MG63 (cell line): ENCODE measurements around the gene IL12RB2. TPM values are rescaled to one million over a fixed set of nuclear protein-coding genes. Genes with fewer than 3 reads are reported as not detected.
"Not testable (repeated sequence)": the region's sequence is repeated elsewhere in the genome, so short reads cannot be mapped to it uniquely, and the experiment has no call there.

ENCODE experiments used
- DNase-seq: peaks from one replicate; pipeline ENCODE4 v3.0.0-alpha.2; 2020
- H3K27me3 ChIP-seq: fragments of 250-450 bp; sonication (Bioruptor Pico); 2 replicates; pipeline ENCODE4 v1.5.1; 2020; ENCODE audit warnings: mild to moderate bottlenecking, moderate library complexity
- H3K36me3 ChIP-seq: fragments of 250-450 bp; sonication (Bioruptor Pico); 2 replicates; pipeline ENCODE4 v1.5.1; 2020; ENCODE audit warnings: mild to moderate bottlenecking, moderate library complexity
- H3K4me3 ChIP-seq: fragments of 250-450 bp; sonication (Bioruptor Pico); 2 replicates; pipeline ENCODE4 v1.5.1; 2020; ENCODE audit warnings: mild to moderate bottlenecking, moderate library complexity
- H3K9me3 ChIP-seq: fragments of 250-450 bp; sonication (Bioruptor Pico); 2 replicates; pipeline ENCODE4 v1.5.1; 2020; ENCODE audit warnings: mild to moderate bottlenecking, moderate library complexity
- total RNA-seq: library from RNA; depleted of rRNA; stranded (reverse); fragments of >200 nt; shearing (Covaris generic); gene quantifications from 2 replicates; pipeline ENCODE4 v1.2.3, GENCODE V29; 2014; ENCODE audit warnings: low replicate concordance

IL12RB2 gene
- total RNA-seq, 1 experiment from 2014 or later, result not detected

GRCh38 chr1:67430358-67431155 lies 122.9 kb downstream of the IL12RB2 start, which contains the start of gene SERBP1:
Gene SERBP1, minus strand, starts transcription at chr1:67430402. Its CDS starts 102 bp downstream, at chr1:67430300.
- Histone ChIP-seq H3K27me3 (no peaks in the 10 kb centered on the region), H3K9me3 (no peaks in the 10 kb centered on the region), H3K36me3 (peaks cover 43% of the 10 kb centered on the region), H3K4me3 (peak within 1 kb of the TSS; percentile 92)
- peak; percentile 96 for DNase-seq

GRCh38 chr1:67431156-67431765 lies 123.6 kb downstream of the IL12RB2 start:
- peak overlapping the region; percentile 92 for H3K4me3 ChIP-seq
- no peak for DNase-seq
- no peaks in the 10 kb centered on the region for H3K9me3 ChIP-seq
- no peaks in the 10 kb centered on the region for H3K27me3 ChIP-seq
- H3K36me3 ChIP-seq, result peaks cover 35% of the 10 kb centered on the region

- Histone ChIP-seq H3K27me3 (no peaks in the 10 kb centered on the region), H3K4me3 (peak overlapping the region; percentile 92), H3K36me3 (peaks cover 30% of the 10 kb centered on the region), H3K9me3 (no peaks in the 10 kb centered on the region)
- no peak for DNase-seq
Observed at GRCh38 chr1:67431869-67432578, 124.4 kb downstream of the IL12RB2 start.

GRCh38 chr1:67432745-67433144 lies 125.1 kb downstream of the IL12RB2 start:
- Histone ChIP-seq H3K9me3 (no peaks in the 10 kb centered on the region), H3K36me3 (peaks cover 23% of the 10 kb centered on the region), H3K27me3 (no peaks in the 10 kb centered on the region), H3K4me3 (no peak overlapping the region)
- DNase-seq, result no peak

- H3K9me3 ChIP-seq, result no peaks in the 10 kb centered on the region
- H3K27me3 ChIP-seq, result no peaks in the 10 kb centered on the region
- no peak for DNase-seq
- no peak overlapping the region for H3K4me3 ChIP-seq
- peaks cover 12% of the 10 kb centered on the region for H3K36me3 ChIP-seq
Observed at GRCh38 chr1:67433837-67434236, 126.2 kb downstream of the IL12RB2 start.

- DNase-seq, result no peak
- H3K36me3 ChIP-seq, result peaks cover 5% of the 10 kb centered on the region
- H3K27me3 ChIP-seq, result no peaks in the 10 kb centered on the region
- no peaks in the 10 kb centered on the region for H3K9me3 ChIP-seq
- no peak overlapping the region for H3K4me3 ChIP-seq
Observed at GRCh38 chr1:67434491-67434890, 126.8 kb downstream of the IL12RB2 start.

GRCh38 chr1:67436511-67437055 lies 128.9 kb downstream of the IL12RB2 start:
- no peak for DNase-seq
- no peaks in the 10 kb centered on the region for H3K27me3 ChIP-seq

GRCh38 chr1:67437961-67438360 lies 130.3 kb downstream of the IL12RB2 start:
- no peaks in the 10 kb centered on the region for H3K36me3 ChIP-seq

More at GRCh38 chr1:67436511-67437055, 128.9 kb downstream of the IL12RB2 start:
- H3K4me3 ChIP-seq, result no peak overlapping the region
- no peaks in the 10 kb centered on the region for H3K9me3 ChIP-seq
- H3K36me3 ChIP-seq, result no peaks in the 10 kb centered on the region

GRCh38 chr1:67439277-67440029 lies 131.8 kb downstream of the IL12RB2 start:
- Histone ChIP-seq H3K36me3 (no peaks in the 10 kb centered on the region), H3K4me3 (no peak overlapping the region), H3K27me3 (no peaks in the 10 kb centered on the region), H3K9me3 (no peaks in the 10 kb centered on the region)
- DNase-seq, result no peak

More at GRCh38 chr1:67437961-67438360, 130.3 kb downstream of the IL12RB2 start:
- no peaks in the 10 kb centered on the region for H3K9me3 ChIP-seq
- DNase-seq, result no peak
- H3K4me3 ChIP-seq, result no peak overlapping the region
- no peaks in the 10 kb centered on the region for H3K27me3 ChIP-seq

- H3K4me3 ChIP-seq, result no peak overlapping the region
- H3K9me3 ChIP-seq, result no peaks in the 10 kb centered on the region
- H3K27me3 ChIP-seq, result no peaks in the 10 kb centered on the region
- DNase-seq, result no peak
- H3K36me3 ChIP-seq, result no peaks in the 10 kb centered on the region
Observed at GRCh38 chr1:67440339-67440738, 132.7 kb downstream of the IL12RB2 start.

GRCh38 chr1:67441183-67441582 lies 133.5 kb downstream of the IL12RB2 start:
- Histone ChIP-seq H3K4me3 (no peak overlapping the region), H3K9me3 (no peaks in the 10 kb centered on the region), H3K27me3 (no peaks in the 10 kb centered on the region), H3K36me3 (no peaks in the 10 kb centered on the region)
- DNase-seq, result no peak

GRCh38 chr1:67441739-67442281 lies 134.1 kb downstream of the IL12RB2 start:
- Histone ChIP-seq H3K27me3 (no peaks in the 10 kb centered on the region; the same call in 1 of the 2 replicates), H3K4me3 (no peak overlapping the region), H3K9me3 (no peaks in the 10 kb centered on the region), H3K36me3 (no peaks in the 10 kb centered on the region)
- no peak for DNase-seq

- not testable (repeated sequence) for H3K4me3 ChIP-seq, H3K36me3 ChIP-seq, DNase-seq, H3K9me3 ChIP-seq, H3K27me3 ChIP-seq
Observed at GRCh38 chr1:67446014-67446413, 138.3 kb downstream of the IL12RB2 start.
